IMR-90 (cell line): ENCODE measurements around the gene ALKBH3. TPM values are rescaled to one million over a fixed set of nuclear protein-coding genes. Genes with fewer than 3 reads are reported as not detected.
A peak's percentile ranks its signal among the peaks of the same experiment; 100 is the strongest.

Experiments used
- ATAC-seq: fragments of 200-7000 bp; cut with Tn5 transposase; 2 replicates; pipeline ENCODE4 v1.9.1; 2020; ENCODE audit warnings: low read depth, mild to moderate bottlenecking, moderate library complexity
- BruUV-seq: library from RNA; stranded (reverse); fragments of 400-500 nt; replicated peaks from 2 replicates; lab custom pipeline; 2021; lab: Mats Ljungman, UMichigan
- CTCF ChIA-PET: fragments of 300-600 bp; formaldehyde crosslinking; extraction: SDS; loops from one replicate; lab custom pipeline; 2021; ENCODE audit warnings: antibody characterized with exemption; lab: Yijun Ruan, JAX
- POLR2A ChIA-PET: fragments of 300-600 bp; sonication (Branson Sonifier 250); formaldehyde crosslinking; loops from one replicate; lab custom pipeline; 2022; ENCODE audit warnings: antibody characterized with exemption; ENCODE audit not compliant: unreplicated experiment; lab: Charles Lee
- DNase-seq: peaks from one replicate; pipeline ENCODE4 v3.0.0; 2013
- H2AFZ ChIP-seq: replicated peaks from 2 replicates; pipeline ENCODE3; 2013; ENCODE audit warnings: low read length, mild to moderate bottlenecking; ENCODE audit not compliant: poor library complexity
- H2AK5ac ChIP-seq: 2 replicates; pipeline ENCODE4 v1.6.1; 2013; ENCODE audit warnings: low read depth, low read length, inconsistent platforms
- H2AK9ac ChIP-seq: replicated peaks from 2 replicates; pipeline ENCODE3; 2013; ENCODE audit warnings: mild to moderate bottlenecking, low read depth, low read length, moderate library complexity; ENCODE audit not compliant: poor library complexity
- H2BK120ac ChIP-seq: 2 replicates; pipeline ENCODE4 v1.6.1; 2013; ENCODE audit warnings: low read depth, low read length, inconsistent platforms
- H2BK15ac ChIP-seq: 3 replicates; pipeline ENCODE4 v1.6.1; 2013; ENCODE audit warnings: low read depth, low read length, inconsistent platforms
- H2BK20ac ChIP-seq: 2 replicates; pipeline ENCODE4 v1.6.1; 2013; ENCODE audit warnings: low read depth, mild to moderate bottlenecking, inconsistent platforms, low read length, moderate library complexity
- H2BK5ac ChIP-seq: 2 replicates; pipeline ENCODE4 v1.6.1; 2013; ENCODE audit warnings: mild to moderate bottlenecking, low read depth, low read length, inconsistent platforms; ENCODE audit not compliant: poor library complexity, severe bottlenecking
- H3K14ac ChIP-seq: replicated peaks from 2 replicates; pipeline ENCODE4 v1.6.1; 2013; ENCODE audit warnings: low read depth, low read length, inconsistent platforms
- H3K18ac ChIP-seq: 2 replicates; pipeline ENCODE4 v1.6.1; 2013; ENCODE audit warnings: low read depth, low read length, control low read depth
- H3K23ac ChIP-seq: 2 replicates; pipeline ENCODE4 v1.6.1; 2013; ENCODE audit warnings: low read depth, low read length, inconsistent platforms
- H3K27ac ChIP-seq: 2 replicates; pipeline ENCODE4 v1.5.1; 2013; ENCODE audit warnings: mild to moderate bottlenecking, control low read depth, low read length; ENCODE audit not compliant: insufficient read depth
- H3K27me3 ChIP-seq: 2 replicates; pipeline ENCODE4 v1.6.1; 2013; ENCODE audit warnings: low read length; ENCODE audit not compliant: control insufficient read depth, insufficient read depth
- H3K36me3 ChIP-seq: 2 replicates; pipeline ENCODE4 v1.6.1; 2013; ENCODE audit warnings: low read length, mixed read lengths; ENCODE audit not compliant: control insufficient read depth, insufficient read depth
- H3K4ac ChIP-seq: 2 replicates; pipeline ENCODE4 v1.6.1; 2013; ENCODE audit warnings: low read depth, low read length, inconsistent platforms
- H3K4me1 ChIP-seq: 2 replicates; pipeline ENCODE4 v1.6.1; 2013; ENCODE audit warnings: low read length, mixed read lengths; ENCODE audit not compliant: control insufficient read depth, insufficient read depth
- H3K4me2 ChIP-seq: 2 replicates; pipeline ENCODE4 v1.6.1; 2013; ENCODE audit warnings: low read depth, mild to moderate bottlenecking, control low read depth, low read length, moderate library complexity
- H3K4me3 ChIP-seq: 2 replicates; pipeline ENCODE4 v1.5.1; 2013; ENCODE audit warnings: low read depth, mild to moderate bottlenecking, control low read depth, low read length, moderate library complexity; ENCODE audit not compliant: insufficient read depth
- H3K56ac ChIP-seq: 2 replicates; pipeline ENCODE4 v1.6.1; 2013; ENCODE audit warnings: low read length, inconsistent platforms; ENCODE audit not compliant: insufficient read depth; ENCODE audit errors: extremely low read depth
- H3K79me1 ChIP-seq, 2 experiments: 2 replicates each; pipeline ENCODE4 v1.6.1; 2013; ENCODE audit warnings: low read length in 2 of 2, inconsistent platforms in 1 of 2, low read depth in 1 of 2
- H3K9ac ChIP-seq: 2 replicates; pipeline ENCODE4 v1.6.1; 2013; ENCODE audit warnings: low read depth, low read length, control low read depth
- H3K9me1 ChIP-seq: 2 replicates; pipeline ENCODE4 v1.6.1; 2013; ENCODE audit warnings: low read length, inconsistent platforms; ENCODE audit not compliant: insufficient read depth
- H3K9me3 ChIP-seq: 2 replicates; pipeline ENCODE4 v1.6.1; 2013; ENCODE audit warnings: low read length; ENCODE audit not compliant: control insufficient read depth, insufficient read depth
- H4K20me1 ChIP-seq: 2 replicates; pipeline ENCODE4 v1.6.1; 2013; ENCODE audit warnings: low read length, inconsistent platforms; ENCODE audit not compliant: insufficient read depth
- H4K5ac ChIP-seq: 2 replicates; pipeline ENCODE4 v1.6.1; 2013; ENCODE audit warnings: mild to moderate bottlenecking, low read depth, low read length, control low read depth
- H4K8ac ChIP-seq, 2 experiments: 2 replicates each; pipeline ENCODE4 v1.6.1; 2013; ENCODE audit warnings: low read depth in 2 of 2, low read length in 2 of 2, control low read depth in 1 of 2, inconsistent platforms in 1 of 2
- H4K91ac ChIP-seq: 2 replicates; pipeline ENCODE4 v1.6.1; 2013; ENCODE audit warnings: low read depth, low read length, inconsistent platforms; ENCODE audit not compliant: insufficient read depth
- BHLHE40 ChIP-seq: fragments of 150-350 bp; IDR thresholded peaks from 2 replicates; pipeline ENCODE4 v1.6.1; 2016; ENCODE audit warnings: mild to moderate bottlenecking, low read depth, low read length
- MXI1 ChIP-seq: IDR thresholded peaks from 2 replicates; pipeline ENCODE4 v1.6.1; 2012; ENCODE audit warnings: low read depth, mild to moderate bottlenecking, low read length, moderate library complexity, borderline replicate concordance
- NFE2L2 ChIP-seq: fragments of 150-350 bp; IDR thresholded peaks from 2 replicates; pipeline ENCODE4 v1.6.1; 2016; ENCODE audit warnings: low read depth, mild to moderate bottlenecking, low read length
- RFX5 ChIP-seq: IDR thresholded peaks from 2 replicates; pipeline ENCODE4 v1.8.0; 2012; ENCODE audit warnings: low read depth, mild to moderate bottlenecking, low read length, moderate library complexity
- WGBS, 2 experiments: methylation state at CpG; one replicate each; pipeline versions ENCODE4 v1.1.5 to v1.1.7; 2013; ENCODE audit warnings: missing lambda C conversion rate in 2 of 2; ENCODE audit not compliant: insufficient read length in 1 of 2; ENCODE audit errors: extremely low coverage in 2 of 2; 5-methylcytosine and 5-hydroxymethylcytosine counted together
- dilution Hi-C: fragments of 300-500 bp; cut with HindIII; formaldehyde crosslinking; loops from one replicate; pipeline ENCODE4 v1.14.3; 2018; ENCODE audit warnings: low sequenced_read_pairs; ENCODE audit not compliant: unreplicated experiment
- in situ Hi-C: fragments of 300-500 bp; cut with MboI; formaldehyde crosslinking; loops from 3 replicates; pipeline ENCODE4 v1.14.3; 2019; ENCODE audit warnings: low sequenced_read_pairs, inconsistent platforms, mixed read lengths
- intact Hi-C: fragments of 100-400 bp; cut with micrococcal nuclease; formaldehyde crosslinking; loops from 2 replicates; pipeline ENCODE4 v1.10.0; 2022
- polyA plus RNA-seq, 3 experiments: library from polyadenylated mRNA; depleted of rRNA; stranded (reverse); fragments of >200 nt; gene quantifications; 2 replicates each; pipeline ENCODE4 v1.2.3, GENCODE V29; 2012; ENCODE audit warnings: low replicate concordance in 1 of 3
- total RNA-seq: library from RNA; depleted of rRNA; stranded (reverse); fragments of >200 nt; gene quantifications from 2 replicates; pipeline ENCODE4 v1.2.3, GENCODE V29; 2012
- TF ChIP-seq, protein P1 (sequence below): fragments of 150-350 bp; IDR thresholded peaks from 2 replicates; pipeline ENCODE4 v1.6.1; 2016; ENCODE audit warnings: low read depth, mild to moderate bottlenecking, low read length, moderate library complexity, borderline replicate concordance

The ALKBH3 gene
- total and polyA plus RNA-seq, 2 of the 4 experiments (the other 2 are of a cell fraction): 27.7 to 62.9 TPM

GRCh38 chr11:43927925-43928707, 47.5 kb downstream of the ALKBH3 start (continued):
- no peak for TF ChIP-seq BHLHE40

DNA sequence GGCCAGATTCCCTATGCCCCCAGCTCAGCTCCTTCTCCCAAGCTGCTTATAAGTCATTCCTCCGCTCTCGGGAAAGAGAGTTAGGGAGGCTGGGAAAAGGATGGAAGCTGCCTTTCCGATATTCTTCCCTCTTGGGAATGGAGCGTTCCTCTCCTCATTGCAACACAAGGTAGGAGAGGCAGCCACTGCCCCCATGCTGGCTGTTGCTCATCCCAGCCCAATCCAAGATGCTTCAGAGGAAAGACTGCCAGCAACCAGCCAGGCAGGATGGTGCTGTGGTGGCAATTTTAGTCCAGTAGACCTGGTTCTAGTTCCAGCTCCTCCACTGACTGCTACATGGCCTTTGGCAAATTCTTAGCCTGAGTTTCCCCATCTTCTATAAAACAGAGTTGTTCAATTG, 48.1 kb downstream of the ALKBH3 start:
- H2BK120ac ChIP-seq: no peak overlapping the region
- H4K8ac ChIP-seq: no peak overlapping the region
- H3K4me1 ChIP-seq: peaks cover 30% of the 10 kb centered on the region
- no peak overlapping the region for H3K27ac ChIP-seq
- no peak overlapping the region for H3K56ac ChIP-seq
- TF ChIP-seq MXI1 (no peak), NFE2L2 (no peak), BHLHE40 (no peak), RFX5 (no peak)
- TF ChIP-seq, protein P1, sequence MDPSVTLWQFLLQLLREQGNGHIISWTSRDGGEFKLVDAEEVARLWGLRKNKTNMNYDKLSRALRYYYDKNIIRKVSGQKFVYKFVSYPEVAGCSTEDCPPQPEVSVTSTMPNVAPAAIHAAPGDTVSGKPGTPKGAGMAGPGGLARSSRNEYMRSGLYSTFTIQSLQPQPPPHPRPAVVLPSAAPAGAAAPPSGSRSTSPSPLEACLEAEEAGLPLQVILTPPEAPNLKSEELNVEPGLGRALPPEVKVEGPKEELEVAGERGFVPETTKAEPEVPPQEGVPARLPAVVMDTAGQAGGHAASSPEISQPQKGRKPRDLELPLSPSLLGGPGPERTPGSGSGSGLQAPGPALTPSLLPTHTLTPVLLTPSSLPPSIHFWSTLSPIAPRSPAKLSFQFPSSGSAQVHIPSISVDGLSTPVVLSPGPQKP: no peak
- ChIA-PET CTCF (no interaction called here), POLR2A (no interaction called here)
- BruUV-seq: no TSS peak
- peaks cover 8% of the 10 kb centered on the region; the same call in 1 of the 2 replicates for H3K27me3 ChIP-seq
- DNase-seq: no peak
- H3K23ac ChIP-seq: no peak overlapping the region
- no peak overlapping the region for H3K4me2 ChIP-seq
- H3K4ac ChIP-seq: no peak overlapping the region
- H3K9me1 ChIP-seq: peaks cover 6% of the 10 kb centered on the region; the same call in 1 of the 2 replicates
- no peak overlapping the region for H3K18ac ChIP-seq
- H3K79me1 ChIP-seq: no peaks in the 10 kb centered on the region
- H3K4me3 ChIP-seq: no peak overlapping the region
- intact Hi-C loops: no loop called here
- ATAC-seq: no peak
- in situ Hi-C loops: no loop called here
- H4K91ac ChIP-seq: no peak overlapping the region
- no peaks in the 10 kb centered on the region for H3K9me3 ChIP-seq
- no peaks in the 10 kb centered on the region for H3K36me3 ChIP-seq
- no peak overlapping the region for H2BK15ac ChIP-seq
- dilution Hi-C loops: no loop called here
- H3K9ac ChIP-seq: no peak overlapping the region
- no peak overlapping the region for H2AFZ ChIP-seq
- peaks cover 2% of the 10 kb centered on the region for H4K20me1 ChIP-seq
- peak overlapping the region; percentile 20 for H2AK9ac ChIP-seq
- no peak overlapping the region for H3K14ac ChIP-seq
- H2AK5ac ChIP-seq: no peak overlapping the region
- no peak overlapping the region for H4K5ac ChIP-seq
- H2BK20ac ChIP-seq: no peak overlapping the region
- no peak overlapping the region for H2BK5ac ChIP-seq
- no CpG with 5 or more reads among the region's 4 CpGs for WGBS, 2 experiments
